Measurements from ENCODE around the gene CCDC188. TPM values are rescaled to one million over a fixed set of nuclear protein-coding genes. Genes with fewer than 3 reads are reported as not detected.

CCDC188 gene
- total and polyA plus RNA-seq, 2 donors (not counting 1 experiment from before 2014, with no cell fraction given): not detected

DNA sequence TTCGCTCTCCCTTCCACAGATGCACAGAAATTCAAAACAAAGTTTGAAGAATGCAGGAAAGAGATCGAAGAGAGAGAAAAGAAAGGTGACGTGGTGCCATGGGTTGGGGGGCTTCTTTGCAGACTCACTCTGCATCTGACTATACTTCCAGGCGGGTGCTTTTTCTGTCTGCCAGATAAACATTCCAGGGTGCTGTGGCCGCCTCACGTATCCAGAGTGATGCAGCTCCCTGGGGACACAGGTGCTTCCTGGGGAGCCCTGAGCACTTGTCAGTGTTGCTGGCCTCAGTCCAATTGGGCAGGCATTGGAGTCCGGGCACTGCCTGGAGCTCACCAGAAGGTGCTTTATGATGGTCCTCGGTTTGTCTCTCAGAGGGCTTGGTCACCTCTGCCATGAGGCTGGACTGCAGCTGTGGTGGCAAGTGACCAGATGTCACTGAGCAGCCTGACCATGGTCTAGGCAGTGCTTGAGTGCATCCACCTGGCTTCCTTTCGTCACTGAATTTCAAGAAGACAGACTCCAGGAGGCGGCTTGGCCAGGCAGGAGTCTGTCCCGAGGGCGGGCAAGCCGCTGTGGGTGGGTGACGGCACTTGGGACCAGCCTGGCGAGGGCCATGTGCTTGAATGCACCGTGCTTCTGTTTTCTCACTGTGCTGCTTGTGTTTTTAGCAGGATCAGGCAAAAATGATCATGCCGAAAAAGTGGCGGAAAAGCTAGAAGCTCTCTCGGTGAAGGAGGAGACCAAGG is 24.4 kb downstream of the CCDC188 start:
- H3K4me3 Mint-ChIP-seq: no peak overlapping the region
- H2AFZ ChIP-seq (ENCODE audit: insufficient read depth, low read depth, low read length, poor library complexity, severe bottlenecking): no peak overlapping the region
- no peak overlapping the region for H3K4me3 ChIP-seq (ENCODE audit: control extremely low read depth in 1 of 5, extremely low read depth in 1 of 5, insufficient read depth in 1 of 5, low read depth in 2 of 5, low read length in 4 of 5)
- H3K4me2 ChIP-seq (replicated peaks; ENCODE audit: low read depth, low read length, poor library complexity, severe bottlenecking): no peak overlapping the region
- intact Hi-C loops (cut with micrococcal nuclease): no loop called here
- H3K36me3 ChIP-seq (replicated peaks in 1 of 2; ENCODE audit: control extremely low read depth in 1 of 2, control insufficient read depth in 1 of 2, extremely low read depth in 1 of 2, insufficient read depth in 2 of 2, low read length in 1 of 2): peaks cover 0 to 36% of the 10 kb centered on the region in 2 experiments
- no peaks in the 10 kb centered on the region for H3K27me3 ChIP-seq (replicated peaks in 1 of 4; ENCODE audit: control extremely low read depth in 1 of 4, control insufficient read depth in 3 of 4, insufficient read depth in 4 of 4, low read length in 3 of 4)
- H3K9ac ChIP-seq (ENCODE audit: low read length): no peak overlapping the region
- ATAC-seq (ENCODE audit: low read depth) (no peak), DNase-seq (no peak)
- TF ChIP-seq EZH2 (IDR thresholded peaks at IDR 0.05; ENCODE audit: borderline replicate concordance, insufficient read depth, low read depth, low read length, poor library complexity, severe bottlenecking): no peak
- TF ChIP-seq, protein P1, sequence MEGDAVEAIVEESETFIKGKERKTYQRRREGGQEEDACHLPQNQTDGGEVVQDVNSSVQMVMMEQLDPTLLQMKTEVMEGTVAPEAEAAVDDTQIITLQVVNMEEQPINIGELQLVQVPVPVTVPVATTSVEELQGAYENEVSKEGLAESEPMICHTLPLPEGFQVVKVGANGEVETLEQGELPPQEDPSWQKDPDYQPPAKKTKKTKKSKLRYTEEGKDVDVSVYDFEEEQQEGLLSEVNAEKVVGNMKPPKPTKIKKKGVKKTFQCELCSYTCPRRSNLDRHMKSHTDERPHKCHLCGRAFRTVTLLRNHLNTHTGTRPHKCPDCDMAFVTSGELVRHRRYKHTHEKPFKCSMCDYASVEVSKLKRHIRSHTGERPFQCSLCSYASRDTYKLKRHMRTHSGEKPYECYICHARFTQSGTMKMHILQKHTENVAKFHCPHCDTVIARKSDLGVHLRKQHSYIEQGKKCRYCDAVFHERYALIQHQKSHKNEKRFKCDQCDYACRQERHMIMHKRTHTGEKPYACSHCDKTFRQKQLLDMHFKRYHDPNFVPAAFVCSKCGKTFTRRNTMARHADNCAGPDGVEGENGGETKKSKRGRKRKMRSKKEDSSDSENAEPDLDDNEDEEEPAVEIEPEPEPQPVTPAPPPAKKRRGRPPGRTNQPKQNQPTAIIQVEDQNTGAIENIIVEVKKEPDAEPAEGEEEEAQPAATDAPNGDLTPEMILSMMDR (IDR thresholded peaks at IDR 0.05): no peak
- no peak overlapping the region for H3K27ac ChIP-seq (ENCODE audit: low read length in 2 of 2)
- no peaks in the 10 kb centered on the region for H3K9me3 ChIP-seq (ENCODE audit: control extremely low read depth in 1 of 3, control insufficient read depth in 2 of 3, insufficient read depth in 1 of 3, low read length in 2 of 3)
- H3K27me3 Mint-ChIP-seq: no peaks in the 10 kb centered on the region
- peaks cover 31% of the 10 kb centered on the region for H4K20me1 ChIP-seq (ENCODE audit: control insufficient read depth, insufficient read depth, low read length, poor library complexity, severe bottlenecking)
- H3K4me1 ChIP-seq (ENCODE audit: control insufficient read depth in 2 of 2, insufficient read depth in 2 of 2, low read length in 2 of 2): peaks cover 0 to 6% of the 10 kb centered on the region in 2 donors
- ChIA-PET CTCF (no interaction called here), POLR2A (no interaction called here)
- 72% methylated on average over 18 of the region's 19 CpGs for WGBS (ENCODE audit: insufficient coverage)
- H3K9me3 Mint-ChIP-seq (ENCODE audit: insufficient read depth): no peaks in the 10 kb centered on the region
- no peak overlapping the region for H3K27ac Mint-ChIP-seq
- H3K4me1 Mint-ChIP-seq: peaks cover 7% of the 10 kb centered on the region
- H3K79me2 ChIP-seq (ENCODE audit: control insufficient read depth, insufficient read depth, low read length): peaks cover 28% of the 10 kb centered on the region
